PC-3 (cell line): Measurements from ENCODE around the gene LURAP1L.

ENCODE experiments used
- CTCF ChIP-seq: fragments of 300-600 bp; sonication (generic); conservative IDR thresholded peaks from 2 replicates; pipeline ENCODE4 v1.5.1; 2017; ENCODE audit warnings: antibody characterized with exemption, low read depth, mild to moderate bottlenecking, low read length
- EZH2 ChIP-seq: fragments of 300-600 bp; sonication (generic); IDR thresholded peaks from one replicate; pipeline ENCODE4 v1.6.1; 2017; ENCODE audit warnings: antibody characterized with exemption, mild to moderate bottlenecking, low read length; ENCODE audit not compliant: unreplicated experiment
- EZH2phosphoT487 ChIP-seq: fragments of 300-600 bp; sonication (generic); IDR thresholded peaks from 2 replicates; pipeline ENCODE4 v1.6.1; 2018; ENCODE audit warnings: mild to moderate bottlenecking, antibody characterized with exemption, low read length, borderline replicate concordance

- TF ChIP-seq CTCF (no peak), EZH2 (no peak), EZH2phosphoT487 (no peak)
Observed at GRCh38 chr9:12771891-12772290, 2.9 kb upstream of the LURAP1L start.
